GM23338 (cell line): Measurements from ENCODE around the gene ATXN7L3.

ENCODE experiments used
- CTCF ChIP-seq, 2 experiments: fragments of 200-600 bp in 1 of 2; sonication (generic) in 1 of 2; conservative IDR thresholded peaks; 2 replicates each; pipeline versions ENCODE4 v1.5.1 to v1.6.1; 2016 to 2017; ENCODE audit warnings: antibody characterized with exemption in 2 of 2, low read depth in 2 of 2, mild to moderate bottlenecking in 2 of 2, moderate library complexity in 1 of 2
- EZH2 ChIP-seq: fragments of 200-600 bp; sonication (generic); IDR thresholded peaks from one replicate; pipeline ENCODE4 v1.8.0; 2017; ENCODE audit warnings: antibody characterized with exemption, mild to moderate bottlenecking, low read depth; ENCODE audit not compliant: unreplicated experiment
- EZH2phosphoT487 ChIP-seq: fragments of 200-600 bp; sonication (generic); IDR thresholded peaks from one replicate; pipeline ENCODE4 v1.8.1; 2018; ENCODE audit warnings: antibody characterized with exemption; ENCODE audit not compliant: unreplicated experiment
- JUNB ChIP-seq: IDR thresholded peaks from one replicate; pipeline ENCODE4 v1.6.1; 2016; ENCODE audit warnings: antibody characterized with exemption; ENCODE audit not compliant: unreplicated experiment
- POLR2AphosphoS5 ChIP-seq: IDR thresholded peaks from 2 replicates; pipeline ENCODE4 v1.6.1; 2016; ENCODE audit warnings: antibody characterized with exemption, low read depth
- REST ChIP-seq: IDR thresholded peaks from one replicate; pipeline ENCODE4 v1.6.1; 2018; ENCODE audit warnings: antibody characterized with exemption; ENCODE audit not compliant: unreplicated experiment

GRCh38 chr17:44149750-44150329 is 49.8 kb downstream of the ATXN7L3 start:
- TF ChIP-seq CTCF (conservative IDR thresholded peaks at IDR 0.05; ENCODE audit: low read depth in 2 of 2) (no peak), REST (no peak), EZH2 (no peak), JUNB (no peak), POLR2AphosphoS5 (no peak), EZH2phosphoT487 (no peak)
